Esophagus squamous epithelium (tissue), 5 donors: ENCODE data around the gene SRGAP2B. TPM values are rescaled to one million over a fixed set of nuclear protein-coding genes. Genes with fewer than 3 reads are reported as not detected.
"Not testable (repeated sequence)": the region's sequence is repeated elsewhere in the genome, so short reads cannot be mapped to it uniquely, and the experiment has no call there.

Experiments used
- DNase-seq: peaks from one replicate; lab custom pipeline; 2025; lab: John Stamatoyannopoulos, UW
- H3K27ac ChIP-seq, 4 donors: fragments of 200-600 bp; sonication (generic); one replicate each; pipeline ENCODE4 v1.5.1; 2016 to 2019; ENCODE audit warnings: mild to moderate bottlenecking in 1 of 4
- H3K27me3 ChIP-seq, 4 donors: fragments of 200-600 bp; sonication (generic); 1 replicate in 3 of 4; 2 replicates in 1 of 4; pipeline versions ENCODE4 v1.5.1 to v1.6.0; 2017 to 2021; ENCODE audit warnings: antibody characterized with exemption in 1 of 4
- H3K36me3 ChIP-seq, 3 donors: fragments of 200-600 bp; sonication (generic); one replicate each; pipeline ENCODE4 v1.5.1; 2016 to 2019
- H3K4me1 ChIP-seq, 3 donors: fragments of 200-600 bp; sonication (generic); one replicate each; pipeline ENCODE4 v1.5.1; 2017 to 2019
- H3K4me3 ChIP-seq, 4 donors: fragments of 200-600 bp; sonication (generic); 1 replicate in 3 of 4; 2 replicates in 1 of 4; pipeline ENCODE4 v1.5.1; 2016 to 2019; ENCODE audit warnings: mild to moderate bottlenecking in 2 of 4, moderate library complexity in 1 of 4
- H3K9me3 ChIP-seq, 3 donors: fragments of 200-600 bp; sonication (generic); one replicate each; pipeline ENCODE4 v1.5.1; 2016 to 2019
- WGBS, 2 donors: methylation state at CpG; one replicate each; pipeline ENCODE4 v1.1.5; 2018; 5-methylcytosine and 5-hydroxymethylcytosine counted together
- intact Hi-C: fragments of 100-400 bp; cut with DNase I; formaldehyde crosslinking; loops from one replicate; pipeline ENCODE4 v1.15.0; 2022
- total RNA-seq, 4 donors: library from RNA; depleted of rRNA; stranded (reverse); fragments of >200 nt; gene quantifications; one replicate each; pipeline ENCODE4 v1.1.0, GENCODE V29; 2016
- donor health status: DM: yes; HTN: yes; CAD: no.

Gene SRGAP2B
- 10 to 100 TPM in 3 of 4 donors, 1 to 10 TPM in 1; 9.1 to 13.7 (median 12.9) TPM for total RNA-seq

DNA sequence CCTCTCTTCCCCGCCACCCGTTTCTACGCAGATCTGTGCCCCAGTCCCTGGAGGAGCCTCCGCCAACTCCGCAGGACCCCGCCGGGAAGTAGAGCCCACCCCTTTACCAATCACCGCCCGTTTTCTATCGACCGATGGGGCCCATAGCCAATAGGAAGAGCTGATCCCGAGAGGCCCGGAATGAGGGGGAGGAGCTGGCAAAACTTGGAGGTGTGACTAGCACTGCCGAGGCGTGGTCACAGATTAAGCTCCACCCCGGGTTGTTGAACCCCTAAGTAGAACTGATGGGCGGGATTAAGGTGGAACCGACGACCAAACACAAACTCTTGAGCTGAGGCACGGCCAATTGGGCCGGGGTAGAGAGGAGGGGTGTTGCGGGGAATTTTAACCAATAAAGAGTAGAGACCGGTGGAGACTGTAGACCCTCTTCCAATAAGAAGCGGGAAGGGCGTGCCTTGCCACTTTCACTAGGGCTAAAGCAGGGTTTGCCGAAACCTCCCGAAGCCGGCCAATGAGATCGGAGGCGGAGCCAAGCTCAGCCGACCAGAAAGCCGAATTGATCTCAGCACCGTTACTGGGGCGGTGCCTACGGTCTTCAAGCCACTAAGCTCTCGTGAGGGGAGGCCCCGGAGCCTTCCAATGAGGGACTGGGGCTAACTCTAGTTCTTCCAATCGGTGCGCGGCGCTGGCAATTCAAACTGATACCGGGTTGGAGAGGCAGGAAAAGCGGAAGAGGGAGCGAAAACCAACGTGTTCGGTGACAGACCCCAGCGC is at the start of gene SRGAP2B, which contains the start of gene FAM72D:
Gene SRGAP2B, minus strand, starts transcription at position 45 of the 774 bp plus-strand sequence. CDS start 2,427 bp downstream, outside the sequence.
Gene FAM72D, plus strand, starts transcription at position 691 of the 774 bp plus-strand sequence. CDS start 874 bp downstream, outside the sequence.
- DNase-seq, H3K9me3 ChIP-seq, H3K36me3 ChIP-seq, H3K27me3 ChIP-seq, H3K4me1 ChIP-seq, intact Hi-C loops: not testable (repeated sequence)
- WGBS, 2 donors: no CpG with 5 or more reads among the region's 47 CpGs
- Histone ChIP-seq H3K4me3 (peak within 1 kb of the TSS; percentile 23 to 63 (median 42)), H3K27ac (peak within 1 kb of the TSS; percentile 67 to 83 (median 73))

- H3K27ac ChIP-seq, DNase-seq, H3K9me3 ChIP-seq, H3K4me1 ChIP-seq, H3K36me3 ChIP-seq, H3K4me3 ChIP-seq, intact Hi-C loops, H3K27me3 ChIP-seq: not testable (repeated sequence)
- WGBS, 2 donors: no CpG with 5 or more reads among the region's 3 CpGs
Observed at GRCh38 chr1:145144264-145144913, 49.3 kb upstream of the SRGAP2B start.

- H3K4me1 ChIP-seq, H3K27me3 ChIP-seq, DNase-seq, H3K27ac ChIP-seq, H3K36me3 ChIP-seq, H3K9me3 ChIP-seq, intact Hi-C loops, H3K4me3 ChIP-seq: not testable (repeated sequence)
- WGBS, 2 donors: no CpG with 5 or more reads among the region's 2 CpGs
Observed at GRCh38 chr1:145140549-145140948, 45.4 kb upstream of the SRGAP2B start.

DNA sequence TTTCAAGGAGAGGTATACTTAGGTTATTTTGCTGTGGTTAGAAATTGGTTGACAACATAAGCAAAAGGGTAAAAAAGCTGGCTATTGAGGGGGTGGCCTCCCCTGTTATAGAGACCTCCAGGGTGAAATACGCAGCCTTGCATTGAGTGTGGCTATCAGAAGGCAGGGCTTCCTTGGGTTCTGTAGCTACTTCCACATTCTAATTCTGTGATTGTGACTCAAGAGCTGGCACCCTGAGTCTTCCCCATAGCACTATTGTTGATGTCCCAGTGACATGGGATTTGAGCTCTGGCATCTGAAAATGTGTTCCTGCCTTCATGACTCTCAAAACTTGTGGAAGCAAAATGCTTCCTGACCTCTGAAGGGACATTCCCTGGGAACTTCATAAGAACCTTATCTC is 39.3 kb upstream of the SRGAP2B start:
- H3K27me3 ChIP-seq, H3K4me3 ChIP-seq, H3K9me3 ChIP-seq, H3K27ac ChIP-seq, DNase-seq, H3K36me3 ChIP-seq, intact Hi-C loops, H3K4me1 ChIP-seq: not testable (repeated sequence)
- WGBS, 2 donors: no CpG with 5 or more reads among the region's 1 CpG

- H3K4me3 ChIP-seq, H3K4me1 ChIP-seq, H3K27ac ChIP-seq, H3K27me3 ChIP-seq, H3K36me3 ChIP-seq, DNase-seq, H3K9me3 ChIP-seq, intact Hi-C loops: not testable (repeated sequence)
- WGBS, 2 donors: 49 to 77% methylated on average over 12 to 13 of the region's 14 CpGs
Observed at GRCh38 chr1:145128697-145129469, 33.8 kb upstream of the SRGAP2B start.

DNA sequence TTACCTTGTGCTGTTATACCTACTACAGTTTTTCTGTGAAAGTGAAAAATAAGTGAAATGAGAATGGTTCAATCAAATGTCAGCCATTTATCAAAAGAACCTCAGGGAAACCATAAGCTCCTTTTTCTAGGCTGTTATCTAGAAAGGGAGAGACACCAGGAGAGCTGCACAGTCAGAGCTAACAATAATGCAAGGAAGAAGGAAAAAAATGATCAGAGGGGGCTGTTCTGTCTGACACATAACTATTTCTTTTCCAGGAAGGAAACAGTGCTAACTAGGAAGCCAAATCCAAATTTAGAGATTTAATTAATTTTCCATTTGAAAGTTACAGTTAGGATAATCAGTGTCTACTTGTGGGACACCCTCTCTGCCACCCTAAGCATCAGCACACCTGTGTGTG is 32.0 kb upstream of the SRGAP2B start:
- H3K9me3 ChIP-seq, H3K36me3 ChIP-seq, intact Hi-C loops, DNase-seq, H3K4me3 ChIP-seq, H3K27ac ChIP-seq, H3K27me3 ChIP-seq, H3K4me1 ChIP-seq: not testable (repeated sequence)

DNA sequence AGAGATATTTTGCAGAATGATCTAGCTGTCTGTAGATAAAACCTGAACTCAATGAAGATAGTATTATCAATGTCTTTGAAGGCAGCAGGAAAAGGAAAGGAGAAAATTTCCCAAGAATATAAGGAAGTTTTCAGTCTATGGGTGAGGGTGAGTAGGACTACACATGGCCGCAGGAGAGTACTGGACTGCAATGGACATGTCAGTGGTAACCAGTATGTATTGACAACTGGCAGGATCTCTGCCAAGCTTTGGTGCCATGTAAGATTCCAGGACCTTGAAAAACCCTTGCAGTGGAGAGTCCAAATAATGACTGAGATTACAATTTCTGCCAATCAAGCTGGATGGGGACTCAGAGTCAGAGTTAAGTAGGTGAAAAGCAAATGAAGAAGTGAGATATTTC is 30.0 kb upstream of the SRGAP2B start:
- no CpG with 5 or more reads among the region's 1 CpG for WGBS, 2 donors
- H3K9me3 ChIP-seq, H3K36me3 ChIP-seq, DNase-seq, H3K4me3 ChIP-seq, H3K27me3 ChIP-seq, intact Hi-C loops, H3K4me1 ChIP-seq, H3K27ac ChIP-seq: not testable (repeated sequence)

DNA sequence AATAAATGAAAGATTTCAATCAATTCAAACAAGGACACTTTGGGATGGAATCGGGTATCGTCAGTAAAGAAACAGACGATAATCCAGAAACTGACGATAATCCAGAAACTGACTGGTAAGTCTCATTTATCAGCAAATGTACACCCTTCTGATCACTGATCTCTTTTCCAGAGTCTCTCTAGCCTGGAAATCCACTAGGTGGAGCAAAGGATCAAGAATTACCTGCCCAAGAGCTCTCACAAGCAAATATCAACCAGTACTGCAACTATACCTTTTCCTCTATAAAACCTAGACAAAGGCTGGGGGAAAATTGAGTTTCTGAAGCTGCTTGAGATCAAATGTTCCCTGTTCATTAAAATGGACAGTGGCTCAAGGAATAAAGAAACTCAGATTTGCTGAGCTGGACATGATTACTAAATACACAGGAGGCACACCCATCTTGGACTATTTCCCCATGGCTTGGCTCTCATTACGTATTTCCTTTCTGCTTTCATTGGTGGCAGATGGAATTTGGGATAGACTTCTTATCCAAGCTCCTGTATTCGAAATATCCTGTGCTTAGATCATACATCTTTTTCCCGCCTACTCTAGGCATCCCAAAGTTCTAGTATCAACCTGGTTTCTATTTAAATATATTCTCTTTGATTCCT is 29.0 kb upstream of the SRGAP2B start:
- H3K36me3 ChIP-seq, H3K27ac ChIP-seq, H3K9me3 ChIP-seq, H3K4me3 ChIP-seq, intact Hi-C loops, H3K27me3 ChIP-seq, H3K4me1 ChIP-seq, DNase-seq: not testable (repeated sequence)
- WGBS, 2 donors: no CpG with 5 or more reads among the region's 7 CpGs

DNA sequence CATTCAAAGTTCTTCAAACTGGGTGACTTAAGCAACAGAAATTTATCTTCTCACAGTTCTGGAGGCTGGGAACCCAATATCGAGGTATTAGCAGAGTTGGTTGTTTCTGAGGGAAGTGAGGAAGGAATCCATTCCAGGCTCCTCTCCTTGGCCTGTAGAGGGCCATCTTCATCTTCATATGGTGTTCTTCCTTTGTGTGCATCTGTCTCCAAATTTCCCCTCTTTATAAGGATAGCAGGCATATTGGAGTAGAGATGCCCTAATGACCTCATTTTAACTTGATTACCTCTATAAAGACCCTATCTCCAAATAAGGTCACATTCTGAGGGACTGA is 27.9 kb upstream of the SRGAP2B start:
- DNase-seq, H3K9me3 ChIP-seq, H3K36me3 ChIP-seq, H3K27me3 ChIP-seq, H3K27ac ChIP-seq, H3K4me3 ChIP-seq, H3K4me1 ChIP-seq, intact Hi-C loops: not testable (repeated sequence)
- WGBS, 2 donors: no CpG with 5 or more reads among the region's 1 CpG

GRCh38 chr1:145122344-145123061 is 27.4 kb upstream of the SRGAP2B start:
- H3K4me3 ChIP-seq, H3K9me3 ChIP-seq, H3K4me1 ChIP-seq, H3K27ac ChIP-seq, H3K27me3 ChIP-seq, DNase-seq, H3K36me3 ChIP-seq, intact Hi-C loops: not testable (repeated sequence)
- WGBS, 2 donors: no CpG with 5 or more reads among the region's 7 CpGs

GRCh38 chr1:145119842-145120241 is 24.7 kb upstream of the SRGAP2B start:
- WGBS, 2 donors: no CpG with 5 or more reads among the region's 3 CpGs
- H3K27me3 ChIP-seq, H3K36me3 ChIP-seq, DNase-seq, H3K4me1 ChIP-seq, intact Hi-C loops, H3K27ac ChIP-seq, H3K9me3 ChIP-seq, H3K4me3 ChIP-seq: not testable (repeated sequence)
